K562 treated with DMSO at 1 percent for 12 hours (cell line): Measurements from ENCODE around the gene TREML2. TPM values are rescaled to one million over a fixed set of nuclear protein-coding genes. Genes with fewer than 3 reads are reported as not detected.

Experiments used
- total RNA-seq: library from RNA; unstranded; fragments of 300-600 nt; gene quantifications from 2 replicates; pipeline ENCODE4 v1.2.3, GENCODE V29; 2022; ENCODE audit not compliant: insufficient read depth

Gene TREML2, protein sequence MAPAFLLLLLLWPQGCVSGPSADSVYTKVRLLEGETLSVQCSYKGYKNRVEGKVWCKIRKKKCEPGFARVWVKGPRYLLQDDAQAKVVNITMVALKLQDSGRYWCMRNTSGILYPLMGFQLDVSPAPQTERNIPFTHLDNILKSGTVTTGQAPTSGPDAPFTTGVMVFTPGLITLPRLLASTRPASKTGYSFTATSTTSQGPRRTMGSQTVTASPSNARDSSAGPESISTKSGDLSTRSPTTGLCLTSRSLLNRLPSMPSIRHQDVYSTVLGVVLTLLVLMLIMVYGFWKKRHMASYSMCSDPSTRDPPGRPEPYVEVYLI
- total RNA-seq, result 0.63 and 1.7 TPM in 2 replicates

DNA sequence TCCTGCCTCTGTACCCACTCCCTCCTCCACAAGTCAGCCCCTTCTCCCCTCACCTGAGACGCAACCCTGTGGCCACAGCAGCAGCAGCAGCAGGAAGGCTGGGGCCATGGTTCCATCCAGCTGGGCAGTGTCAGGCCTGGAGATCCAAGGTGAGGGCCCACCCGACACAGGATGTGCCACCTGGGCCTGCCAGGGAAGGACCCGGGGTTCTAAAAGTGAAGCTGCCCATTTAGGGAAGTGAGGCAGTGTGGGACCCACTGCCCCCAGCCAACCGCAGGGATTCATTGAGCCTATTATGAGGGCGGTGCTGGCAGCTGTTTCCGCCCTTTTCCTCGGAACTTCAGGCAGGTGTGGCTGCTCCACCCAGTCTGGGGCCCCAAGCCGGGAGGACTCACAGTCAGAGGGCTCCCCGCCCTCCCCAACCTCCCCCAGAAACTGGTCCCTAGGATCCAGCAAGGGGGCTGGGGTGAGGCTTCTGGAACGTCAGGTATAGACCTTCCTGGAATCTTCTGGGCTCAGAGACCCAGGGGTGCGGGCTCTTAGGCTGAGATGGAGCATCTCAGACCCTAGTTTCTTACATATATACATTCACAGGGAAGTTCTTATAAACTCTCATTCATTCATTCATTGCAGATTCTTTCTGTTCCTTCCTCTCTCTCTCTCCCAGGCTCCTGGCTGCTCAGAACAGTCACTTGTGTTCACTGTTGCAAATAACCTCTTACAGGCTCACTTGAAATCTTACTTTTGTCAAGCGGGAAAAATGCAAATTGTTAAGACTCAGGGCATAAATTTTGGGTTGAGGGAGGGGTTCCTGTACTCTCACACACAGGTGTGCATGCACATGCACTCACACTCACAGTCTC lies at the start of gene TREML2:
TREML2 (minus strand) TSS at position 249 of the 863 bp plus-strand sequence; CDS start at position 108, 141 bp downstream.

DNA sequence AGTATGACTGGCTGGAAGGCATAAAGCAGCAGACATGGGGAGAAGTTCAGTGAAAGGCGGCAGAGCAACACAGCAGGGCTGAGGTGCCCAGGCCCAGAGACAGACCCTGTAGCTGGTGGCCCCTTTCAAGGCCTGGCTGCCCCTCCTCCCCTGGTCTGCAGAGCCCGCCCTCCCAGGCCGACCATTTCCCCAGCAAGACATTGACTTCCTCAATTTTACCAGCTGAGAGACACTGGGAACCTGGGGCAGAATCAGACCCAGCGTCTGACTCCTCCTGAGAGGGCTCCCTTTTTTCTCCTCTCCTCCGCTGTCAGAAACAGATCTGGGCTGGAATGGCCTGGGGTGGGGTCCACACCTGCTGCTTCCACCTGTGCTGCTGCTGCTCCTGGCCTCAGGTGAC lies 27.1 kb upstream of the TREML2 start, which contains the start of gene TREML4:
TREML4 (plus strand) TSS at position 254 of the 400 bp plus-strand sequence; CDS start at position 333, 79 bp downstream.

DNA sequence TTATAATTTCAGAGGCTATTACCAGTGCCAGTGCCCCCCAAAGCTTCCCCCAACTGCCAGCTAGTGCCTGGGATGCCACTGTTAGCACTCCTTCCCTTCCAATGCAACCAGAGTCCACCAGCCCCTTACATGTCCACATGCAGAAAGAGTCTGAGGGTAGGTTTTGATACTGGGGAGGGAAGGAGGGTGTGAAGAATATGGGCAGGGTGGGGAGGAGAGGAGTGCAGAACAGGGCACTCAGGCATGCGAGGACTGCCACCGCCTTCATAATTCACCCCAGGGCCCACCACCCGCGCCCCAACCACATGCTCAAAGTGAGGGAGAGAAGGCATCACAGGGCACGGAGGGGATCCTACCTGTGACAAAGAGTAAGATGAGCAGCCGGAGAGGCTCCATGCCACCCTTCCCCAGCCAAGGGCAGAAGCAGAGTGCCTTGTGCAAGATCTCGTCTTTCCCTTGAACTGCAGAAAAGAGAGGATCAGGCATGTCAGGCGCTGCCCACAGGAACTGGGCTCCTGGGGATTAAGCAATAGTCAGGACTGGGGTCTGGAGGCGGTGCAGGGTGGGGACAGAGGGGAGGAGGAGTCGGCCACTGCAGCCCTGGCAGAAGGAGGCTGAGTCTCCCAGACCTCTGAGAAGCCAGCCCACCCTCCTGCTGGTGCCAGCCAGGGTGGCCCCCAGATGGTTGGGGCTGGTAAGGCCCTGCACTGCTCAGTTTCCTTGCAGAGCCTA lies 38.1 kb downstream of the TREML2 start, which contains the start of gene TREM2:
TREM2 (minus strand) TSS at position 430 of the 732 bp plus-strand sequence; CDS start at position 396, 34 bp downstream.

DNA sequence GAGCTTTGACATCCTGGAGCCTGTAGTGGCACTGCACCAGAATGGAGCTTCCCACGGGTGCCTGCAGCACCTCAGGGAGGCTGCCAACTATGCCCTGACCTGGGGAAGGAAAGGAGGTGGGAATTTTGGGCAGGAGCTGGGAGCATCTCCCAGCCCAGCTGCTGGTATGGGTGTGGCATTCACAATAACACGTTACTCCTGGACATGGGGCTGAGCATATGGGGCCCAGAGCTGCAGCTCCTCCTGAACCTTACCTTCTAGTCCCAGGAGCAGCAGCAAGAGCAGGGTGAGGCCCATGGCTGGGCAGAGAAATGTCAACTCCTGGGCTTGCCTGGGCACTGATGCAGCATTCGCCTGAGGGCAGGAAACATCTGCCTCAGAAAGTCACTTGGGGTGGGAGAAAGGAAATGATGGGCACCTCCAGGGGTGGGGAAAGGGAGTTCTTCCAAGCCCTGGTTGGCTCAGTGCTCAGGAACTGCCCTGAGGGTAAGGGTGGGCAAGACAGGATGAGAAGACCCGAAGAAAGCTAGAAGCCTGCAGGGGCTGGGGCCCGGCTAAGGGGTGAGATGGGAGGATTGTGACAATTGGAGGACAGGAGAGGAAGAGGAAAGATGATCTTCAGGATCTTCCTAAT lies 46.8 kb downstream of the TREML2 start, which contains the start of gene TREML1:
TREML1 (minus strand) TSS at position 356 of the 634 bp plus-strand sequence; CDS start at position 297, 59 bp downstream.

Other genes with a start within 250 kb of the TREML2 start
- 1.1 and 1.7 TPM in 2 replicates for gene UNC5CL, start 161.9 kb downstream of the TREML2 start, total RNA-seq
- not detected in 2 replicates for gene TSPO2, start 158.7 kb downstream of the TREML2 start, total RNA-seq
- gene APOBEC2, start 147.9 kb downstream of the TREML2 start, total RNA-seq, result not detected in 2 replicates
- 24.2 and 38.0 TPM in 2 replicates for gene OARD1, start 128.8 kb downstream of the TREML2 start, total RNA-seq
- gene NFYA, start 128.2 kb downstream of the TREML2 start, total RNA-seq, result 5.2 and 21.8 TPM in 2 replicates
- not detected in 2 replicates for gene TREML1, start 46.8 kb downstream of the TREML2 start, total RNA-seq
- gene TREM2, start 38.0 kb downstream of the TREML2 start, total RNA-seq, result not detected in 2 replicates
- not detected in 2 replicates for gene TREML4, start 27.2 kb upstream of the TREML2 start, total RNA-seq
- not detected in 2 replicates for gene TREM1, start 85.5 kb upstream of the TREML2 start, total RNA-seq
- not detected in 2 replicates for gene NCR2, start 134.5 kb upstream of the TREML2 start, total RNA-seq